Measurements from ENCODE around the gene FCRL1. TPM values are rescaled to one million over a fixed set of nuclear protein-coding genes. Genes with fewer than 3 reads are reported as not detected.

FCRL1 gene
- total RNA-seq: not detected in 2 replicates

GRCh38 chr1:157819896-157820295, at the start of gene FCRL1:
FCRL1 (minus strand) TSS chr1:157820120; CDS start chr1:157820037, 83 bp downstream.

GRCh38 chr1:157841708-157842107, 21.8 kb upstream of the FCRL1 start, which contains the start of gene CD5L:
CD5L (minus strand) TSS chr1:157841808; CDS start chr1:157841701, 107 bp downstream.

GRCh38 chr1:157776971-157777391, 42.9 kb downstream of the FCRL1 start, which contains the start of gene FCRL2:
FCRL2 (minus strand) TSS chr1:157777132; CDS start chr1:157777073, 59 bp downstream.

Other genes starting within 250 kb of the FCRL1 start
- not detected in 2 replicates for gene FCRL4, start 222.0 kb downstream of the FCRL1 start, total RNA-seq
- gene FCRL3, start 119.4 kb downstream of the FCRL1 start, total RNA-seq: not detected in 2 replicates
- gene FCRL2, start 43.0 kb downstream of the FCRL1 start, total RNA-seq: not detected in 2 replicates
- gene CD5L, start 21.7 kb upstream of the FCRL1 start, total RNA-seq: not detected in 2 replicates
- 207 and 244 TPM in 2 replicates for gene KIRREL1, start 173.5 kb upstream of the FCRL1 start, total RNA-seq